Colon (tissue), 2 donors: ENCODE measurements around the gene PCOLCE2.

ENCODE experiments used
- FAIRE-seq: peaks from 2 replicates; lab custom pipeline; 2012; peaks lifted over from hg19 to GRCh38; lab: Jason Lieb, UNC
- donor health status: control.
- donor health status: control.

Gene PCOLCE2, protein sequence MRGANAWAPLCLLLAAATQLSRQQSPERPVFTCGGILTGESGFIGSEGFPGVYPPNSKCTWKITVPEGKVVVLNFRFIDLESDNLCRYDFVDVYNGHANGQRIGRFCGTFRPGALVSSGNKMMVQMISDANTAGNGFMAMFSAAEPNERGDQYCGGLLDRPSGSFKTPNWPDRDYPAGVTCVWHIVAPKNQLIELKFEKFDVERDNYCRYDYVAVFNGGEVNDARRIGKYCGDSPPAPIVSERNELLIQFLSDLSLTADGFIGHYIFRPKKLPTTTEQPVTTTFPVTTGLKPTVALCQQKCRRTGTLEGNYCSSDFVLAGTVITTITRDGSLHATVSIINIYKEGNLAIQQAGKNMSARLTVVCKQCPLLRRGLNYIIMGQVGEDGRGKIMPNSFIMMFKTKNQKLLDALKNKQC

DNA sequence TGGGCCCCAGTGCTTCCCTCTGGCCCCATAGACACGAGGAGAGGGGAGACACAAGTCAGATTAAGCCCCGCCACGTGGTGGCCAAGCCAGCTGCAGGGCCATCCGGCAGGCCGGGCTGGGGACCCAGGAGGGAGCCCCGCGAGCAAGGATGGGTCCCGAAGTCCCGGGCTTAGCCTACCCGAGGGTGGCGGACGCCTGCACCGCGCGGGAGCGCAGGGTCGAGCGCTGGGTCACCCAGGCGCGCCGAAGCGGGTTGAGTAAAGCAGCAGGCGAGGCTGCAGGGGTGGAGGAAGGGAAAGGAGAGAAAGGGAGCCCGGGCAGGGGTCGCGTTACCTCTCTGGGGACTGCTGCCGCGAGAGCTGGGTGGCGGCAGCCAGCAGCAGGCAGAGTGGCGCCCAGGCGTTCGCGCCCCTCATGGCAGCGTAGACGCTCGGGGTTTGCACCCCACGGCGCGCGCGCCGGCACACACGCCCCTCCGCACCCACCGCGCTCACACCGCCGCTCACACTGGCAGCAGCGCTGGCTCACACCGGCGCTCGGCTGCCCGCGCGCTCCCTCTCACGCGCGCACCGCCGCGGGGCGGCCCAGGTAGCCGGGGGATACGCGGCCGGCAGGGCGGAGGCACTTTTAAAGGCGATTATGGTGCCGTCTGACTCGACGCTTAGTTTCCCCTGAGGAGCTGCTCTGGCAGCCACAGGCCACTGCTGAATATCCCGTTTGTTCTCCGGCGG is at the start of gene PCOLCE2:
Gene PCOLCE2 (minus strand): TSS at position 603 of the 731 bp plus-strand sequence. CDS start 187 bp downstream, at position 416.
- FAIRE-seq, result no peak

DNA sequence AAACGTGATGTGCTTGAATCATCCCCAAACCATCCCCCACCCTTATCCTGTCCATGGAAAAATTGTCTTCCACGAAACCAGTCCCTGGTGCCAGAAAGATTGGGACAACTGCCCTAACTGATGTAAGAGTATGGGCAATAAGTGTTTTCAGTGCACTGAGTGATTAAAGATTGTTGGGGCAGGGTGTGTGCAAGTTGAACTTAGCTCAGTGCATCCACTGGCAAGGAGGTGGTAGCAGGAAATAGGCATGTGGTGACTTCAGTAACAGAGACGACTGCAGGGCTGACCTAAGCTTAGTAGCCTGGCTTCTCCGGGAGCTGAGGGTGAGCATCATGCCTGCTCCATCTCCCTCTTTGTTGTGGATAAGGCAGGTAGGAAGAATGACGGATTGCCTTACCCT is 47.1 kb upstream of the PCOLCE2 start:
- FAIRE-seq, result no peak

DNA sequence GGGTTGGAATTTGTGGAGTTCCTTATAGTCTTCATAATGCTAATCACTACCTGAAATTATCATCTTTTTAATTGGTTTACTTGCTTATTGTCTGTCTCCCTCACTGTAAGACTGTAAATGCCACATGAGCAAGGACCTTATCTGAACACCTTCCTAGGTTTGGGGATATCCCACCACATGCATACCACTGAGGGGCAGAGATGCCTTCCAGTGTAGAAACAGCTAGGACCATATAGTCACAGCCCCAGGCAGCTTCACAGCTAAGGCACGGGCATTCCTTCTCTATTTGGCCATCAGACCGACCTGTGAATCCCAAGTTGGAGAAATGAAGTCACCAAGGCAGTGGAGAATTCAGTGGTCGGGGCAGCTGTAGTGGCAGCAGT is 46.0 kb upstream of the PCOLCE2 start:
- FAIRE-seq, result no peak

DNA sequence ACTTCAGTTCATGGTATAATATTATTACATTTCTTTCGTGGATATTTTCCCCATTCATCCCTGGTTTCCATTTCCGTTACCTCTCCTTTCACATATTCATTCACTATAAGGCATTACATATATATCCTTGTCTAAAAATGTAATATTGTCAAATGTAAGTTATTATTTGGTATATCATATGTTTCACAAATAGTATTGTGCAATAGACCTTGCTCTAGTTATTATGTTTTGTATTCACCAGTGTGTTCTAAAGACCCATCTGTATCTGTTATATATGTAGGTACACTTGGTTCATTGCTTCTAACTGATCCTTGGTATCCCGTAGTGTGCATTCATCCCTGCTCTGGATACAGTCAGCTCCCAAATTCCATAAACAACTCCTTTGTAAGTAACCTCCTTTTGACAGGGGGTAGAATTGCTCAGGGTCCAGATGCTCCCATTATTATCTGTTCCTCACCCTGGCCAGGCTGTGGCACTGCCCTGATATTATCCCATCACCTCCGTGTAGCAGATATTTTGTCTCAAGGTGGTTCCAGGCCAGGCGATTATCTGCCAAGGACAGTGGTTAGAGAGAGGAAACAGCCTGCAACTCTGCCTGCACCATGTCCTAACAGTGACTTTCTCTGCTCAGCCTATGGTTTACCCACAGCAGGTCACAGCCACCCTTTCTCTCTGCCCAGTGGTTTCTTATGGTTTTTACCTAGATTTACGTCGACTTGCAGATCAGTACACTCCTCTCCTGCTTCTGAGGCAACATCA is 45.4 kb upstream of the PCOLCE2 start:
- FAIRE-seq, result no peak

DNA sequence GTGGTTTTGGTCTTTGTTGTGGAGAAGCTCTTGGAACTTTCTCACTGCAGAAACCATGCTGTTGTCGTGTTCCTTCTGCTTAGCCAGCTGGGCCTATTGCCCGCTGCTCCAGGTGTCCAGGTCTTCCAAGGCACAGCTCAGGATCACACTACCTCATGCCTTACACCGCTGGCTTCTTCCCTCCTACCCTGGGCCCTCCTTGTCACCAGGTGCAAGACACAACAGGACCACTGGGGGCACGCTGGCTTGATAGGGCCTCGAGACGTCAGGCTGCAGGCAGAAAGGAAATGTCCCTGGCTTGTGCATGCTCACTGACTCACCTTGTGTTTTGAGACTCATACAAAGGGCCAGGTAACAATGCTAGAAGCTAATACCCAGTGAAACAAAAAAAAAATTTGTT is 42.3 kb upstream of the PCOLCE2 start:
- FAIRE-seq, result no peak

DNA sequence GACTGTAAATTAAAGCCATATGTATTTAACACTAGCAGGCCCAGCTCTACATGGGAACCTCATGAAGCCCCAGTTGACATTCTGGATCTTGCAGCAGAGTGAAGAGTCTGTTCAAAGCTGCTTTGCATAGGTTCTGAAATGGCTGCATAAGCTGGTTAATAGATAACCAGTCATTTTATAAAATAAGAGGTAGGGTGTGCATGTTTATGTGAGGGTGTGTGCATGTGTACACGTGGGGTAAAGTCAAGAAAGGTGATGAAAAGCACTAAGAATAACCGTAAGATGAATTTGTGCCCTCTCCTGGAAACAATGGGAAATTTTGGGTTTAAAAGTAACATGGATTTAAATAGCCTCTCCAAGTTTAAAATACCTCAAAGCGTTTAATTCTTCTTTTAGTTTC is 41.6 kb upstream of the PCOLCE2 start:
- FAIRE-seq, result no peak

DNA sequence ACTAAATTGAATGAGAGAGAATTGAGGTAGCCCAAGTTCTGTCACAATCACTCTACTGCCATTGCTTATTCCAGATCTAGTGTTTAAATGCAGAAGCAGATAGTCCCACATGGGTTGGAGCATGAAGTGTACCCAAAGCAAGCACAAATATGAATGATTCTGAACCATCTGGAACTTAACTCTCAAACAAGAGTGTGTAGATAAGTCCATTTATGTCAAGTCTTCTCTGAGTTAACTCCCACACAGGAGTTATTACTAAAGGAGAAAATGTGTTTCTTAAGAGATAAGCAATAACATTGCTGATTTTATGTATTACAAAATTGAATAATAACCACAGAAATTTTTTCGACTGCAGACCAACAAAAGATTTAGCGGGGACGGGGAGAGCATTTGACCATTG is 41.0 kb upstream of the PCOLCE2 start:
- FAIRE-seq, result no peak

DNA sequence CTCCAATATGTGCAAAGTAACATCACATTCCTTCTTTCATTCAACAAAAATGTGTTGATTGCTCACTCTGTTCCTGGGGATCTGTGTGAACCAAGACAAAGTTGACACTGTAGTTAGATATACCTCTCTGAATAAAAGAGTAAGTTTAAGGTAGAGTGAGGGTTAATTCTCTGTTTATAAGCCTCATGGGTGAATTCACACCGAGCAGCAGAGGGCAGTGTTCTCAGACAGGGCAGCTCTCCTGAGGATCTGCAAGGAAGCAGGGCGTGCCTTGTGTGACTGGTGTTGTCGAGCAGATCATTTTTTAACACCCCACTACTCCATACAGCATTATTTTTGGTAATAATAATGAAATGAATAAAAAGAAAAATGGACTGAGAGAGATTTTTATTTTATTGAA is 40.2 kb upstream of the PCOLCE2 start:
- FAIRE-seq, result no peak

DNA sequence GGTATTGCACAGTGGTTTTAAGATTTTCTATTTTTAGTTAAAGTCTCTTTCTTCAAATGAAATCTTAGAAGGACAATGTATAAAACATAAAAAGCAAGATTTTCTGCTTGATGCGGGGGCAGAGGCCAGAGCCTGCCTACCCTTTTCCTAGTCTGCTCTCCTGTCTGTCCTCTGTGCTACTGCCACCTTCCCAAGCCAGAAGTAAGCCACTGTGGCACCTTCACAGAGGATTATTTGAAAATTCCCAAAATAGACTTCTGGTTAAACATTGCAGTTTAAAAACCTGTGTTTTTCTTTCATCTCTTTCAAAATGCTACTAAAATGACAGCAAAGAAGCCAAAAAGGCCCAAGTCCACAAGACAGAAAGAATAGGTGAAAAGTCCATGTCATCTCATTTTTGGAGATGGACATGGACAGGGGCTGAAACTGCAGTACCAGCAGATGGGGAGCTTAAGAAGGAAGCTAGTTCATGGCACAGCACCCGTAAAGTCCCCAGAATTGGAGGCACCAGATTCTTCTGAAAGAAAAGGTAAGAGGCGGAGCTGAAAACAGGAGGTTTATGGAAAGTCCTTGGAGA is 37.6 kb upstream of the PCOLCE2 start:
- no peak for FAIRE-seq

DNA sequence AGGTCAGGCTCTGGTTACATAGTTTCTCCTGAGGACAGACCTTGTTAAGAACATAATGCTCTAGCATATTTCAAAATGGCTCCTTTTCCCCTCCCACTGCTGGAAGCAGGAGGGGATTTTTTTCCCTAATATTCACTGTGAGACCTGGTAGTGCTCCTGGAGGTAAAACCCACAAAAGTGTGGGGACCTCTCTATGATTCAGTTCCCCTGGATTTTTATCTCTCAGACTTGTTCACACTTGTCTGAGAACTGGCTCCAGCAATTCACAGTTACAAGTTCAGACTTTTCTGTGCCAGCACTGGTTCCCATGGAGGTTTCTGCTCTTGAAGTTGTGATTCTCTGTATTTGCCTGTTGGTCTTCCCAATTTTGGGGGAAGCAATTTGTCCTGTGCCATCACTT is 36.3 kb upstream of the PCOLCE2 start:
- no peak for FAIRE-seq

DNA sequence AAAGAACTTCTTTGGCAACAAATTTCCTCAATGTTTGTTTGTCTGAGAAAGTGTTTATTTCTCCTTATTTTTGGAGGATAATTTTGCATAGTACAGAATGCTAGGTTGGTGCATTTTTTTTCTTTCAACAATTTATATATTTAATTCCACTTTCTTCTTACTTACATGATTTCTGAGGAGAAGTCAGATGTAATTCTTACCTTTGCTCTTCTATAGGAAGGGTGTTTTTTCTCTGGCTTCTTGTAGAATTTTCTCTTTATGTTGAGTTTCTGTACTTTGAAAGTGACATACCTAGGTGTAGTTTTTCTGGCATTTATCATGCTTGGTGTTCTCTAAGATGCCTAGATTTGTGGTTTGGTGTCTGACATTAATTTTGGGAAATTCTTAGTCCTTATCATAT is 34.8 kb upstream of the PCOLCE2 start:
- no peak for FAIRE-seq

DNA sequence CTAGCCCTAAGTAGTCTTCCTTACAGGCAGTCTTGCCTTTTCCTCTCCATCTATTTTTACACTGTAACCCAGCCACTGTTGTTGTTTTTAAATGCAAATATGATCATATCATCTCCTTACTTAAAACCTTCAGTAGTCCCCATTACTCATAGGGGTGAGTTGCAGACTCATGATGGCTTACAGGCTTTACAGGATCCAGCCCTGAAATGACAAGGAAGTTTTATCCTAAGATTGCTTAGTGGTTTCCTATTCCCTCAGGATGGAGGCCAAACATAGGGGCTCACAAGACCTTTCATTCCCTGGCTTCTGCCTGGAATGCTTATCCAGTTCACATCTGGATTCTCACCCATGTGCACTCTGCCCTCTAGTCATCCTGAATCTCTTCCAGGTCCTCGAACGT is 27.7 kb upstream of the PCOLCE2 start:
- FAIRE-seq, result no peak

DNA sequence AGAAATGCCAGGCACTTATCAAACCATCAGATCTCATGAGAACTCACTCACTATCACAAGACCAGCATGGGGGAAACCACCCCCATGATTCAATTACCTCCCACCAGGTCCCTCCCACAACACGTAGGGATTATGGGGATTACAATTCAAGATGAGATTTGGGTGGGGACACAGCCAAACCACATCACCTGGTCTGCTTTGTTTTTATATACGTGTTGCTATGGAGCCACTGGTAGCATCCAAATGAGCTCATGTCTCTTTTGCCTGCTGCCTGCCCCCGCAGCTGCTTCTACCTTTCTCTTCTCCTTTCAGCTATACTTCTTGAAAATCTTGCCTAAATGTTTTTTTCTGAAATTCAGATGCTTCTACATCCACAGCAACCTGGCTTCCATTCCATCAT is 26.8 kb upstream of the PCOLCE2 start:
- no peak for FAIRE-seq

DNA sequence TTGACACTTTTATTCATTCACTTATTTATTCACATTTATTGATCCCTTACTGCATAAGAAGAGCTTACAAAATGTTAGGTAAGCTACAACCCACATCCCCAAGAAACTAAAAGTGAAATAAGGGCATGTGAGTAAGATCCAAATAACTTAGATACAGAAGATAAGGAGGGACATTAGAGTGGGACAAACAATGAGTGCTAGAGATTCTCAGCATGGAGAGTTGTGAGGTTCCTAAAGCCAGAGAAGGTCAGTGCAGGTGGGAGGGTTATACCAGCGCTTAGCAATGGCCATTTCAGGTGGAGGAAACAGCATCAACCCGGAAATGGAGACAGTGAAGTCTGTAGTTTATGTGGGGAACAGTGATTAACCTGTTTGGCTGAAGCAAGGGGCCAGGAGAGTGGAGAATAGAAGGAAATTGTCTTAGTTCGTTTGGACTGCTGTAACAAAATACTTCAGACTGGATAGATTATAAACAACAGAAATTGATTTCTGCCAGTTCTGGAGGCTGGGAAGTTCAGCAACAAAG is 25.5 kb upstream of the PCOLCE2 start:
- FAIRE-seq, result no peak

DNA sequence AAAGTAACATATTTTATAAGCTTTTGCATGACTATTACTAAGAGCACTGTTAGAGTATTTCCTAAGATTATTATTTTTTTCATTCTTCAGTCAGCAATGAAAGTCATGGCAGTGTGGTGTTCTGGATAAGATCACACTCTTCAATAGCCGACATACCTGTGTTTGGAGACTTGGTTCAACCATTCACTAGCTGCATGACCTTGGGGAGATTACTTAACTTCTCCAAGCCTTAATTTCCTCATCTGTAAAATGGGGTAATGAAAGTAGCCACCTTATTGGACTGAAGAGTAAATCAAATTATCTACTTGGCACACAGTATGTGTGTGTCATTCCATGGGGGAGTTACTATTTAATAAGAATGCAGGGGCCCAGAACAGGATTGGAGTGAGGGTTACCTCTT is 24.5 kb upstream of the PCOLCE2 start:
- no peak for FAIRE-seq

DNA sequence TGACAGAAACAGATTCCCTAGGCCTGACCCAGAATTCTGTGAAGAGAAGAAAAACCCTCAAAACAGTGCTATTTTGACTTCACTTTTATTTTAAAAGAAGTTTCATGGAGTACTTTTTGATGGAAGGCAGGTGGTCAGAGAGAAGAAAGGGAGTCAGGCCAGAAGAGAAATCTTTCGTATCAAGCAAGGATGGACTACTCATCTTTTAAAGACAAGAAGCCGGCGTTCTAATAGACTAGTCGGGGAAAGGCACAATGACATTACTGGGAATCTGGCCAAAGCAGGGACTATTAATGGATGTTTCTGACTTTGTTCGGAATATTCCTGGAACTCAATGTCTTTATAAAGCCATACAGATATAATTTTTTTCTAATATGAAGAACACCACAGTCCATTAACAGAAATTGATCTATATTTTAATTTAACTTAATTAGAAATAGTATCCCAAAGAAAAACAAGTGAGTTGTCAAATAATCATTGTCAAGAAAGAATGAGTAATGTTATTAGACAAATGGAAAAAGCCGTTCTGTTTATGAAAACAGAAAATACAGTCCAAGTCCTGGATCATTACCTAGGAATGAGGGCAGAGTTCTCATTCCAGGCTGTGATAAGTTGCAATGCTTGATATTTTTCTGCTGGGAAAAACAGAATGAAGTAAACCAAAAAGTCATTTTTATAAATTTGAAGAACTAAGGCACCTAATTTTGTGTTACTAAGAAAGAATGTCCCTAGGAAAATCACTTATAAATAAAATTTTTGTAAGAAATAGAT is 23.7 kb upstream of the PCOLCE2 start:
- no peak for FAIRE-seq

DNA sequence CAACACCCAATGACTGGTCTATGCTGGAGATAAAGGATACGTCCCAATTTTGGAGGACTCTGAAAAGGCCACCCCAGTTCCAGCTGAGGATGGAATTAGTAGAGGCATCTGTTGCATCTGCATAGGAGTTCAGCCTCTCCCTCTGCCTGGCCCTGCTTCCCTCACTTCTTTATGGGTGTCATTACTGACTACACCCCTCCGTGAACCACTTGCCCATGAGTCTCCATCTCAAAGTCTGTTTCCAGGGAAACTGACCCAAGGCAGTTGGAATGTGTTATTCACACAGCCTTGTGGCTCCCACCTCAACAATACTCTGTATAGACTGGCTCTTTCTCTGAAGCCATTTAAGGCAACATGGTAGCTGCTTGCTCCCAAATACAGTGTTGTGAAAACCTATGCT is 21.4 kb upstream of the PCOLCE2 start:
- no peak for FAIRE-seq

DNA sequence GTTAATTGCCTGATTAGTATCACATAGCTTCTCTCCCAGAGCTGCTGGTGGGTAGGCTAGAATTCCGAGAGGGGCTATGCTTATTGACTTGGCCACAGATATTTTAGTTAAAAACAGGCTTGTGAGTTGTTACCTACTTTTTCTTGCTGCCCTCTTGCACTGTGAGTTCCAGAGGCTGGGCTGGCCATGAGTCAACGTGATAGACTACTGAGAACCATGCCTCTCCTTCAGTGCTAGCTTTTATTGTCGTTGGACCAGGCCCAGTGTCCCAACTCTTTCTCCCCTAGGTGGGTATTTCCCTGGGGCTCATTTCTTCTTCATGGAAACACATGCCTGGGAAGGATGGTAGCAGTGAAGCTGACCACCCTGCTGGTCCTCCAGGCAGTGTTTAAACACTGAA is 20.4 kb upstream of the PCOLCE2 start:
- FAIRE-seq, result no peak

DNA sequence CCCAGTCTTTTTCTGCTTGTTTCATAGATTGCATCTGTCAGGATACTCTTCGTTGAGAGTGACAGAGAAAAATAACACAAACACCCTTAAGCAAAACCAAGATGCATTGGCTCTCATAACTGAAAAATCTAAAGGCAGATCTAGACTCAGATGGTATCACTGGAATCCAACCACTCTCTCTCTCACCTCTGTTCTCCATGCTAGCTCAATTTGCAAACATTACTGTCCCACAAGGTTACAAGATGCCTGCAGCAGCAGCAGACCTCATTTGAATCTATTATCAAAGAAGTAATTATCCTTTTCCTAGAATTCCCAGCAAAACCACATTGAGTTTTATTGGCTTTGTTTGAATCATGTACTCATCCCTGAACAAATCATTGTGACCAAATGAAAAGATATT is 19.1 kb upstream of the PCOLCE2 start:
- FAIRE-seq, result no peak

DNA sequence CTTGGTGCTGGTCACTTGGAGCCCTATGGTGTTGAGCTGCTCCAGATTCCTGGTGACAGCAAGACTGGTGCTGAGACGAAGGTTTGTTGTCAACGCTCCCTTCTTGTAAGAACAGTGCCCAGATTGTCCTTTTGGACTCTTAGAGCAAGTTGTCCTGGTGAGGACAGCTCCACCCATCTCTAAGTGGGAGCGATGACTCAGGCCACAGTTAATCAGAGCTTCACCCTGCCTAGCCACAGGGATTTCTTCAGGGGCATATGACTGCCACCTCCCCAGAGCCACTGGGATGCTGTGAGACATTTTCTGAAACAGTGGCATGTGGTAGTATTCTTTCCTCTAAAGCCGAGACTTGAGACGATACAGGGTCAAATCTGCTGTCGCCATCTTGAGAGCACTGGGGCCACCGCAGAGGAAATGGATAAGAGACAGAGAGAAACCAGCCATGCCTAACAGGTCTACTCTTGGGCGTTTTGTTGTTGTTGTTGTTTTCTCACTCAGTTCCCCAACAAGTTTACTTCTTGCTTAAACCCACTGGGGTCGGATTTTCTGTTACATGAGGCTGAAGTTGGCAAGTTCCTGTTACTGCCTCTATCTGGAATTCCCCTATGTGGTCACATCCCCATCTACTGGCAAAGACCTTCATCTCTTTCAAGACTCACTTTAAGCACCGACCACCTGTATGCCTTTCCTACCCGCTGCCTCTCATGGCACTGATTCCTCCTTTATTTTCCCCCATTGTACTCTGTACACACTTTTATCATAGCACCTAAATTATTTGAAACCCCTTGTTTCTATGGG is 16.0 kb upstream of the PCOLCE2 start:
- FAIRE-seq, result no peak

DNA sequence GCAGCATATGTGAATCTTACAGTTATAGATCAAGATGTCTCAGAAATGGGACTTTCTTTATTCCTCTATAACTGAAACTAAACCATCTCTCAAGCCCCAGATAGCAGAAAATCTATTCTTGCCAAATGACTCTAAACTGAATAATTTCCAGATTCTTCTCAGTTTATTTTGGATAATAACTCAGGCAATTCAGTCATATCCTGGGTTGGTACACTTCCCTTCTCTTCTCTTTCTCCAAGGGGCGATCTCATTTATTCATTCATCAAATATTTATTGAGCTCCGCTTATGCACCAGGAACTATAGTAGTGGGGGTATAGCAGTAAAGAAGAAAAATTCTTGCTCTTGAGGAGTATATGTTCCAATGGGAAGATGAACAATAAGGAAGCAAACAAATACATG is 13.5 kb upstream of the PCOLCE2 start:
- no peak for FAIRE-seq
